ENCODE measurements around the gene ZFR.

The ZFR gene

DNA sequence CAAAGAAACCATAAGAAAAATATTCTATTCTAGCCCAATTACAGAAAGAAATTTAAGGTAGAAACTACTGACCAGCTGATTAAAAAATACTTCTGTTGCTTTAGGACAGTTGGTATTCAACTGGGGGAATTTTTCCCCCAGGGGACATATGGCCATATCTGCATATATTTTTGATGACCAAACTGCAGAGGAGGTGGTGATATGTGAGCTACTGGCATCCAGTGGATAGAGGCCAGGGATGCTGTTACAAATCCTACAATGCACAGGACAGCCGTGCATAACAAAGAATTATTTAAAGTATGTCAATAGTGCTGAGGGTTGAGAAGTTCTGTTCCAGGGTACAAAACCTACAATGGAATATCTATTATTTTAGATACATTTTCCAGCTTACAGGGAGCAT is 24.0 kb downstream of the ZFR start:
- TF ChIP-seq CTCF (IDR thresholded peaks at IDR 0.05; ENCODE audit: control insufficient read depth, extremely low read depth, insufficient read depth): no peak
- no peak overlapping the region for H3K4me3 ChIP-seq (ENCODE audit: low read depth, low read length)
- no peak for DNase-seq (ENCODE audit: low read depth)

DNA sequence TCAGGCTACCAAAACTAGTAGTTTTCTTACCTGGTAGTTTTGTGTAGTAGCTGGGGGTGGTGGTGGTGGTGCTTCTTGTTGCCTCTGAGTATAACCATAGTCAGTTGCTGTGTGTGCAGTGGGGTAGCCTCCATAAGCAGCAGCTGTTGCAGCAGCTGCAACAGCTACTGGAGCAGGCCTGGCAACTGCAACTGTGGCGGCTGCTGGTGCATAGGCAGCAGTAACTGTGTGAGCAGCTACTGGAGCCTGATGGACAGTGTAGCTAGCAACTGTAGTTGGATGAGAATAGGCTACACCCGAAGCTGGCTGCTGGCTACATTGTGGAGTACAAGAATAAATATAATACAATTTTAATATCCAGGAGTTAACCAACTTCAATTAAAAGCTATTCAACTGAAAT is 24.7 kb downstream of the ZFR start:
- TF ChIP-seq CTCF (IDR thresholded peaks at IDR 0.05; ENCODE audit: control insufficient read depth, extremely low read depth, insufficient read depth): no peak
- no peak for DNase-seq (ENCODE audit: low read depth)
- H3K4me3 ChIP-seq (ENCODE audit: low read depth, low read length): no peak overlapping the region

DNA sequence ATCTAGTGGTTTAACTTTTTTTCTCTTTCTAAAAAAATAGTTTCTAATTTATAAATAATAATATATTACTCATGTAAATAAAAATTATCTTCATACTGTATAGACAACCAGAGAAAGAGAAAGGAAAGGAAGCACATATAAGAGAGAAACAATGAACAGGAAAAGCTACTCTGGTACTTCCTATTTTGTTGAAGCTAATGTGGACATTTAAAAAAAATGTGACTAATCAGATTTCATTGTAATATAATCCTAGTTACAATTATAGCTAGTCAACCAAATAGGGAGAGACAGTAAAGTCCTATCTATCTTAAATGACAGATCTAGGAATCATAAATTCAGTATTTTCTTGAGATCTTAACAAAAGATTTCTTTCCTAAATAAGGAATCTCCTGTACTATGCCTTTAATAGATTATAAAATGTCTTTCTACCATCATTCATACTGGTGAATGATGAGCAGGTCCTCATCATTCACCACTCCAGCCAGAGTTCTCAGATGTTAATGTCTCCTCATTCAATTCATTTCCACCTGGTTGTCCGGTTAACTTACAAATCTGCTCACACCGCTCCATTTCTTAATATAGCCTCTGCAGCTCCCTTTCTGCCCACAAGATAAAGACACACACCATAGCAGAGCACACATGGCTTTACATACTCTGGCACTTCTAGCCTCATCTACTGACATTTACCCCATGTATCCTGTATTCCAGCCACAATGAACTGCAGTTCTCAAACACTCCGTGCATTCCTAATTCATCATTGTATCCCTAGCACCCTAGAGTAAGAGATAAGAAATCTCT is 30.9 kb downstream of the ZFR start:
- no peak for TF ChIP-seq CTCF (IDR thresholded peaks at IDR 0.05; ENCODE audit: control insufficient read depth, extremely low read depth, insufficient read depth)
- DNase-seq (ENCODE audit: low read depth): no peak
- no peak overlapping the region for H3K4me3 ChIP-seq (ENCODE audit: low read depth, low read length)

GRCh38 chr5:32410630-32411029 is 33.9 kb downstream of the ZFR start:
- no peak overlapping the region for H3K4me3 ChIP-seq (ENCODE audit: low read depth, low read length)
- no peak for DNase-seq (ENCODE audit: low read depth)
- no peak for TF ChIP-seq CTCF (IDR thresholded peaks at IDR 0.05; ENCODE audit: control insufficient read depth, extremely low read depth, insufficient read depth)

DNA sequence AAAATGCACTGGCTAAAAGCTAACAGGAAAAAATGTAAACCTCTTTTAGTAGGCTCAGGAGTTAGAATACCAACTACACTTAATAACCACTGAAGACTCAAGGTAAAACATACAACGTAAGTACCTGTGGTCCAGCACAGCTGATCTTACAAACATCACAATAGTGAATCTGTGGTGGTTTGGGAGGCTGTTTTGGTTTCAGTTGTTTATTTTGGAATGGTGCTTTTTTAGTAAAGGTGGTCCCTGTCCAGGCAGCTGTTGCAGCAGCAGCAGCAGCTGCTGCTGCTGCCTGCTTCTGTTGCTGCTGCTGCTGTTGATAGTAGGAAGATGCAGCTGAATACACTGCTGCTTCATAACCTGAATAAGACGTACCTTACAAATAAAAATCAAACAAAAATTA is 37.9 kb downstream of the ZFR start:
- no peak for DNase-seq (ENCODE audit: low read depth)

GRCh38 chr5:32405507-32405906 is 39.0 kb downstream of the ZFR start:
- no peak for TF ChIP-seq CTCF (IDR thresholded peaks at IDR 0.05; ENCODE audit: control insufficient read depth, extremely low read depth, insufficient read depth)
- H3K4me3 ChIP-seq (ENCODE audit: low read depth, low read length): no peak overlapping the region
- no peak for DNase-seq (ENCODE audit: low read depth)

More for the DNA sequence above, 37.9 kb downstream of the ZFR start:
- TF ChIP-seq CTCF (IDR thresholded peaks at IDR 0.05; ENCODE audit: control insufficient read depth, extremely low read depth, insufficient read depth): no peak
- H3K4me3 ChIP-seq (ENCODE audit: low read depth, low read length): no peak overlapping the region

GRCh38 chr5:32403760-32404159 is 40.8 kb downstream of the ZFR start:
- no peak overlapping the region for H3K4me3 ChIP-seq (ENCODE audit: low read depth, low read length)
- DNase-seq (ENCODE audit: low read depth): no peak
- no peak for TF ChIP-seq CTCF (IDR thresholded peaks at IDR 0.05; ENCODE audit: control insufficient read depth, extremely low read depth, insufficient read depth)
